A673 (cell line): ENCODE measurements around the gene PSMC5. TPM values are rescaled to one million over a fixed set of nuclear protein-coding genes. Genes with fewer than 3 reads are reported as not detected.

ENCODE experiments used
- BruUV-seq: library from RNA; stranded (reverse); fragments of 400-500 nt; replicated peaks from 2 replicates; lab custom pipeline; 2021; lab: Mats Ljungman, UMichigan
- CTCF ChIA-PET: fragments of 300-600 bp; sonication (Branson Sonifier 250); formaldehyde crosslinking; loops from one replicate; lab custom pipeline; 2022; ENCODE audit warnings: antibody characterized with exemption; lab: Charles Lee
- POLR2A ChIA-PET: fragments of 300-600 bp; sonication (Branson Sonifier 250); formaldehyde crosslinking; loops from one replicate; lab custom pipeline; 2022; ENCODE audit warnings: antibody characterized with exemption; ENCODE audit not compliant: low non-redundant PET; lab: Charles Lee
- DNase-seq: peaks from one replicate; pipeline ENCODE4 v3.0.0-alpha.2; 2015; ENCODE audit warnings: low spot score
- H3K27ac ChIP-seq: fragments of 200-600 bp; sonication (generic); 2 replicates; pipeline ENCODE4 v1.5.1; 2016; ENCODE audit warnings: mixed run types, low read depth, mild to moderate bottlenecking, mixed read lengths, antibody characterized with exemption, low read length; ENCODE audit not compliant: poor library complexity, severe bottlenecking
- H3K27me3 ChIP-seq: fragments of 200-600 bp; sonication (generic); replicated peaks from 2 replicates; pipeline ENCODE4 v1.6.1; 2017; ENCODE audit warnings: mixed run types, low read depth, mild to moderate bottlenecking, mixed read lengths, antibody characterized with exemption, low read length; ENCODE audit not compliant: insufficient read depth, poor library complexity
- H3K36me3 ChIP-seq: fragments of 200-600 bp; sonication (generic); 2 replicates; pipeline ENCODE4 v1.6.1; 2016; ENCODE audit warnings: mixed run types, mild to moderate bottlenecking, mixed read lengths, antibody characterized with exemption, low read length; ENCODE audit not compliant: insufficient read depth, poor library complexity, severe bottlenecking
- H3K4me1 ChIP-seq: fragments of 200-600 bp; sonication (generic); 2 replicates; pipeline ENCODE4 v1.6.1; 2017; ENCODE audit warnings: mixed run types, mild to moderate bottlenecking, mixed read lengths, antibody characterized with exemption, low read length; ENCODE audit not compliant: insufficient read depth, poor library complexity, severe bottlenecking
- H3K4me3 ChIP-seq: fragments of 200-600 bp; sonication (generic); 2 replicates; pipeline ENCODE4 v1.5.1; 2016; ENCODE audit warnings: low read depth, mixed run types, mild to moderate bottlenecking, mixed read lengths, low read length; ENCODE audit not compliant: poor library complexity, severe bottlenecking
- H3K9me3 ChIP-seq: fragments of 200-600 bp; sonication (generic); 2 replicates; pipeline ENCODE4 v1.6.1; 2016; ENCODE audit warnings: mixed run types, low read depth, mild to moderate bottlenecking, mixed read lengths, antibody characterized with exemption, low read length; ENCODE audit not compliant: poor library complexity, severe bottlenecking
- CTCF ChIP-seq: fragments of 300-800, 200-600 bp; sonication (generic); conservative IDR thresholded peaks from 2 replicates; pipeline ENCODE4 v1.5.1; 2017; ENCODE audit warnings: low read depth, mild to moderate bottlenecking, antibody characterized with exemption, low read length, moderate library complexity, mixed read lengths
- EZH2 ChIP-seq: fragments of 200-600 bp; sonication (generic); IDR thresholded peaks from 2 replicates; pipeline ENCODE4 v1.6.1; 2017; ENCODE audit warnings: borderline replicate concordance, low read depth, mild to moderate bottlenecking, mixed read lengths, antibody characterized with exemption, low read length; ENCODE audit not compliant: poor library complexity, severe bottlenecking
- intact Hi-C: fragments of 100-400 bp; cut with micrococcal nuclease; formaldehyde crosslinking; loops from one replicate; pipeline ENCODE4 v1.10.0; 2022; ENCODE audit not compliant: unreplicated experiment
- total RNA-seq: library from RNA; stranded (reverse); gene quantifications from 2 replicates; pipeline ENCODE4 v1.2.3, GENCODE V29; 2021

The PSMC5 gene
- total RNA-seq, 1 experiment from 2014 or later, result 302 TPM

- POLR2A ChIA-PET, result no interaction called here
- Histone ChIP-seq H3K4me1 (peaks cover 49% of the 10 kb centered on the region), H3K4me3 (no peak overlapping the region), H3K27me3 (no peaks in the 10 kb centered on the region), H3K9me3 (no peaks in the 10 kb centered on the region), H3K27ac (no peak overlapping the region), H3K36me3 (peaks cover 50% of the 10 kb centered on the region)
- DNase-seq, result no peak
- BruUV-seq, result no TSS peak
- no peak for TF ChIP-seq CTCF
- no peak for TF ChIP-seq EZH2
- CTCF ChIA-PET, result no interaction called here
- intact Hi-C loops, result no loop called here
Measured at GRCh38 chr17:63836811-63837210, 9.6 kb downstream of the PSMC5 start.

DNA sequence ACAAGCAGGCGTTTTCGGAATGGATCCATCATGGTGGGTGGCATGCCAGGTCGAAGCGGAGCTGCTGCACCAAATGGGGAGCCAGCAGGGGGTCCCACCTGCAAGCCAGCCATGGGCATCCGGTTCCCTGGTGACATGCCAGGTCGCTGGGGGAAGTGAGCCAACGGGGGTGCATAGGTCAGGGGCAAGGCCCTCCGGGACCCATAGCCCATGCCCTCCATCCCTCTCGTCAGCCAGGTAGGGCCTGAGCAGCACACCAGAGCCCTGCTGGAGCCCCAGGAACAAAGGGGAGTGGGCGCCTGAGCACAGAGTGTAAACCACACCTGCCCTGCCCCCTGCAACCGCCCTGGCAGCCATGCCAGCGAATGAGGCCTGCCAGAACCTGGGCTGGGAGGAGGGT is 10.2 kb downstream of the PSMC5 start:
- ChIA-PET CTCF (no interaction called here), POLR2A (no interaction called here)

GRCh38 chr17:63837962-63838600 is 10.8 kb downstream of the PSMC5 start:
- peak overlapping the region; percentile 92 for H3K27ac ChIP-seq
- H3K9me3 ChIP-seq, result no peaks in the 10 kb centered on the region
- H3K27me3 ChIP-seq, result no peaks in the 10 kb centered on the region
- peaks cover 49% of the 10 kb centered on the region for H3K4me1 ChIP-seq
- peak overlapping the region; percentile 6 for H3K4me3 ChIP-seq
- ChIA-PET POLR2A (interaction anchor here (0.6 kb wide), 2 partner anchors 121 to 126 kb away, joined by 3 to 11 read pairs; no protein-coding TSS in a partner anchor), CTCF (interaction anchor here (0.5 kb wide), 1 partner anchor 492 kb away, joined by 3 read pairs; no protein-coding TSS in a partner anchor)
- no peak for TF ChIP-seq EZH2
- TF ChIP-seq CTCF, result no peak
- H3K36me3 ChIP-seq, result peaks cover 37% of the 10 kb centered on the region
- intact Hi-C loops, result no loop called here
- DNase-seq, result no peak
- no TSS peak for BruUV-seq

More for the DNA sequence above, 10.2 kb downstream of the PSMC5 start:
- peak overlapping the region; percentile 92 for H3K27ac ChIP-seq
- no TSS peak for BruUV-seq
- intact Hi-C loops, result no loop called here
- DNase-seq, result no peak
- no peaks in the 10 kb centered on the region for H3K9me3 ChIP-seq
- no peak for TF ChIP-seq EZH2
- no peak for TF ChIP-seq CTCF
- H3K36me3 ChIP-seq, result peaks cover 43% of the 10 kb centered on the region
- H3K4me1 ChIP-seq, result peaks cover 49% of the 10 kb centered on the region
- H3K27me3 ChIP-seq, result no peaks in the 10 kb centered on the region
- H3K4me3 ChIP-seq, result no peak overlapping the region
